ENCODE data around the gene GHR.

Gene GHR

GRCh38 chr5:42597318-42597937, 174.2 kb downstream of the GHR start:
- no peak for TF ChIP-seq EZH2 (optimal IDR thresholded peaks at IDR 0.05; ENCODE audit: low read depth, low read length)
- TF ChIP-seq CTCF (IDR thresholded peaks at IDR 0.05; ENCODE audit: low read length), result no peak
- TF ChIP-seq EZH2phosphoT487 (IDR thresholded peaks at IDR 0.05; ENCODE audit: low read length), result no peak
- Histone ChIP-seq H3K9me3 (replicated peaks; ENCODE audit: insufficient read depth, low read length) (no peaks in the 10 kb centered on the region), H3K4me3 (ENCODE audit: low read length) (no peak overlapping the region), H3K4me2 (ENCODE audit: low read depth, low read length) (no peak overlapping the region), H3K4me1 (ENCODE audit: low read length) (peaks cover 7% of the 10 kb centered on the region; the same call in 1 of the 2 replicates), H3K27ac (ENCODE audit: low read length) (no peak overlapping the region), H2AFZ (ENCODE audit: low read length) (no peak overlapping the region), H3F3A (ENCODE audit: insufficient read depth, low read length) (no peaks in the 10 kb centered on the region), H4K20me1 (ENCODE audit: insufficient read depth, low read length) (no peaks in the 10 kb centered on the region), H3K9me2 (replicated peaks; ENCODE audit: insufficient read depth, low read length) (no peaks in the 10 kb centered on the region), H3K36me3 (replicated peaks; ENCODE audit: insufficient read depth, low read length) (no peaks in the 10 kb centered on the region), H3K27me3 (replicated peaks; ENCODE audit: insufficient read depth, low read length) (no peaks in the 10 kb centered on the region), H3K9ac (ENCODE audit: low read length) (no peak overlapping the region), H3K79me2 (ENCODE audit: low read length) (no peaks in the 10 kb centered on the region)
- DNase-seq, result no peak

DNA sequence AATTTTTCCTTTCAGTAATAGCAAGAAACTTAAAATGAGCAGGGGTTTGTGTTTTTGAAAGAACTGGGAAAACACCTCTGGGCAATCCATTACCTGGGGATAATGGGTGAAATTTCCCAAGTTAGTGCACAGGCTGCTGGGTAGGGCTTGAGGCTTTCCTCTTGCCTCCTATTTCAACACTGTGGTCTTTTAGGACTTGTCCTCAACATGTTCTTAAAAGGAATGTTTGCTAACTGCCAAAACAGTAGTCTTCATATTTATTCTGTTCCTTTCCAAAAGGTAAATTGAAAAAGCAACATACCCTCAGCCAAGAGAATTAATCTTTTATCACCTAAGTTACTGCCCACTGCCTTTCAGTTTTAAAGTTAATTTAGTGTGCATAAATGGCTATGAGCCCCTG, 175.1 kb downstream of the GHR start:
- H3K4me2 ChIP-seq (ENCODE audit: low read depth, low read length), result no peak overlapping the region
- H3K4me1 ChIP-seq (ENCODE audit: low read length), result peaks cover 7% of the 10 kb centered on the region; the same call in 1 of the 2 replicates
- H3K27ac ChIP-seq (ENCODE audit: low read length), result no peak overlapping the region
- no peaks in the 10 kb centered on the region for H3F3A ChIP-seq (ENCODE audit: insufficient read depth, low read length)
- H4K20me1 ChIP-seq (ENCODE audit: insufficient read depth, low read length), result no peaks in the 10 kb centered on the region
- H3K27me3 ChIP-seq (replicated peaks; ENCODE audit: insufficient read depth, low read length), result no peaks in the 10 kb centered on the region
- no peak for TF ChIP-seq CTCF (IDR thresholded peaks at IDR 0.05; ENCODE audit: low read length)
- no peak for TF ChIP-seq EZH2phosphoT487 (IDR thresholded peaks at IDR 0.05; ENCODE audit: low read length)
- TF ChIP-seq EZH2 (optimal IDR thresholded peaks at IDR 0.05; ENCODE audit: low read depth, low read length), result no peak
- H2AFZ ChIP-seq (ENCODE audit: low read length), result no peak overlapping the region
- H3K9me2 ChIP-seq (replicated peaks; ENCODE audit: insufficient read depth, low read length), result no peaks in the 10 kb centered on the region
- no peak overlapping the region for H3K9ac ChIP-seq (ENCODE audit: low read length)
- no peak overlapping the region for H3K4me3 ChIP-seq (ENCODE audit: low read length)
- no peaks in the 10 kb centered on the region for H3K79me2 ChIP-seq (ENCODE audit: low read length)
- no peak for DNase-seq
- no peaks in the 10 kb centered on the region for H3K9me3 ChIP-seq (replicated peaks; ENCODE audit: insufficient read depth, low read length)
- no peaks in the 10 kb centered on the region for H3K36me3 ChIP-seq (replicated peaks; ENCODE audit: insufficient read depth, low read length)

DNA sequence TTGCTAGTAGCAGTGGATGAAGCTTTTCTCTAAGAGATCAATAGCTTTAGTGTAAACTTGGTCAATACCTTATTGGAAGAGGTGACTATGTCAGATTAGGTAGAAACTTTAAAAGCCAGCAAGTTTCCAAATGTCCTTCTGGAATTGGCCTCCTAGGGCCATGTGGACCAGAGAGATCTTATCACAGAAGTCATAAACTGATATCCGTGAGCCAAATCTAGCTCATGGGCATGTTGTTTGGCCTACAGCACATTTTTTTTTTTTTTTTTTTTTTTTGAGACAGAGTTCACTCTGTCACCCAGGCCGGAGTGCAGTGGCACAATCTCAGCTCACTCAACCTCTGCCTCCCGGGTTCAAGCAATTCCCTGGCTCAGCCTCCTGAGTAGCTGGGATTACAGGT, 175.9 kb downstream of the GHR start:
- H3K9ac ChIP-seq (ENCODE audit: low read length), result no peak overlapping the region
- no peak for DNase-seq
- no peaks in the 10 kb centered on the region for H3K27me3 ChIP-seq (replicated peaks; ENCODE audit: insufficient read depth, low read length)
- no peak overlapping the region for H3K27ac ChIP-seq (ENCODE audit: low read length)
- no peaks in the 10 kb centered on the region for H3F3A ChIP-seq (ENCODE audit: insufficient read depth, low read length)
- H3K4me2 ChIP-seq (ENCODE audit: low read depth, low read length), result no peak overlapping the region
- H3K9me2 ChIP-seq (replicated peaks; ENCODE audit: insufficient read depth, low read length), result no peaks in the 10 kb centered on the region
- no peaks in the 10 kb centered on the region for H4K20me1 ChIP-seq (ENCODE audit: insufficient read depth, low read length)
- H3K79me2 ChIP-seq (ENCODE audit: low read length), result no peaks in the 10 kb centered on the region
- no peaks in the 10 kb centered on the region for H3K9me3 ChIP-seq (replicated peaks; ENCODE audit: insufficient read depth, low read length)
- peaks cover 7% of the 10 kb centered on the region; the same call in 1 of the 2 replicates for H3K4me1 ChIP-seq (ENCODE audit: low read length)
- no peak overlapping the region for H3K4me3 ChIP-seq (ENCODE audit: low read length)
- no peak overlapping the region for H2AFZ ChIP-seq (ENCODE audit: low read length)
- H3K36me3 ChIP-seq (replicated peaks; ENCODE audit: insufficient read depth, low read length), result no peaks in the 10 kb centered on the region
- no peak for TF ChIP-seq EZH2phosphoT487 (IDR thresholded peaks at IDR 0.05; ENCODE audit: low read length)
- TF ChIP-seq EZH2 (optimal IDR thresholded peaks at IDR 0.05; ENCODE audit: low read depth, low read length), result no peak
- TF ChIP-seq CTCF (IDR thresholded peaks at IDR 0.05; ENCODE audit: low read length), result no peak
